Measurements from ENCODE around the gene BRICD5. TPM values are rescaled to one million over a fixed set of nuclear protein-coding genes. Genes with fewer than 3 reads are reported as not detected.
"Not testable (repeated sequence)": the region's sequence is repeated elsewhere in the genome, so short reads cannot be mapped to it uniquely, and the experiment has no call there.

Gene BRICD5
- total and polyA plus RNA-seq, 7 donors, result 1.8 to 21.3 (median 4.8) TPM; not detected in 2

DNA sequence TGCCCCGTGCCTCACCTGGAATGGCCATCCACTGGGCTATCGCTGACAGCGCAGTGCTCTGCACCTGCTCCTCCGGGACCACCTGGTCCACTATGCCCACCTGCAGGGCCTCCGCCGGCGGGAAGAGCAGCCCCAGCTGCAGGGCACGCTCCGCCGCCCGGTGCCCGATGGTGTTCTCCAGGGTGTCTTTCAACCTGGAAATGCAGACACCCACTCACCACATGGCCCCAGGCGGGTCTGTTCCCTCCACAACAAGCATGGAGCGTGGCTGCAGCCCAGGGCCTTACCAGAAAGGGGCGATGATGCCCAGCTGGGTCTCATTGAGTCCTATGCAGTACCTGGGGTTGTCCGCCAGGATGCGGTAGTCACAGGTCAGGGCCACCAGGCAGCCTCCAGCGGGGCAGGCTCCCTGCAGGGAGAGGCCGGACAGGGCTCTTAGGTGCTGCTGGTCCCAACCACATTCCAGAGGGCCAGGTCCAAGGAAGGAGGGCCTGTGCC, 32.4 kb upstream of the BRICD5 start:
- H3K27me3 ChIP-seq, result peaks cover 0 to 3% (median 2%) of the 10 kb centered on the region in 3 donors
- no peaks in the 10 kb centered on the region for H3K9me3 ChIP-seq
- TF ChIP-seq, protein P1, sequence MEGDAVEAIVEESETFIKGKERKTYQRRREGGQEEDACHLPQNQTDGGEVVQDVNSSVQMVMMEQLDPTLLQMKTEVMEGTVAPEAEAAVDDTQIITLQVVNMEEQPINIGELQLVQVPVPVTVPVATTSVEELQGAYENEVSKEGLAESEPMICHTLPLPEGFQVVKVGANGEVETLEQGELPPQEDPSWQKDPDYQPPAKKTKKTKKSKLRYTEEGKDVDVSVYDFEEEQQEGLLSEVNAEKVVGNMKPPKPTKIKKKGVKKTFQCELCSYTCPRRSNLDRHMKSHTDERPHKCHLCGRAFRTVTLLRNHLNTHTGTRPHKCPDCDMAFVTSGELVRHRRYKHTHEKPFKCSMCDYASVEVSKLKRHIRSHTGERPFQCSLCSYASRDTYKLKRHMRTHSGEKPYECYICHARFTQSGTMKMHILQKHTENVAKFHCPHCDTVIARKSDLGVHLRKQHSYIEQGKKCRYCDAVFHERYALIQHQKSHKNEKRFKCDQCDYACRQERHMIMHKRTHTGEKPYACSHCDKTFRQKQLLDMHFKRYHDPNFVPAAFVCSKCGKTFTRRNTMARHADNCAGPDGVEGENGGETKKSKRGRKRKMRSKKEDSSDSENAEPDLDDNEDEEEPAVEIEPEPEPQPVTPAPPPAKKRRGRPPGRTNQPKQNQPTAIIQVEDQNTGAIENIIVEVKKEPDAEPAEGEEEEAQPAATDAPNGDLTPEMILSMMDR (IDR thresholded peaks at IDR 0.05), result no peak
- TF ChIP-seq POLR2A (IDR thresholded peaks at IDR 0.05) (no peak), EP300 (IDR thresholded peaks at IDR 0.05) (no peak), POLR2AphosphoS5 (IDR thresholded peaks at IDR 0.05) (no peak)
- no peak overlapping the region for H3K27ac ChIP-seq
- no peak overlapping the region for H3K4me3 ChIP-seq
- 94 to 97% methylated on average over 19 of the region's 19 CpGs for WGBS, 2 donors
- peaks cover 0 to 2% (median under 1%) of the 10 kb centered on the region in 4 donors for H3K4me1 ChIP-seq
- peaks cover 41 to 65% (median 50%) of the 10 kb centered on the region in 4 donors for H3K36me3 ChIP-seq
- intact Hi-C loops (cut with DNase I), result no loop called here
- DNase-seq, result no peak

DNA sequence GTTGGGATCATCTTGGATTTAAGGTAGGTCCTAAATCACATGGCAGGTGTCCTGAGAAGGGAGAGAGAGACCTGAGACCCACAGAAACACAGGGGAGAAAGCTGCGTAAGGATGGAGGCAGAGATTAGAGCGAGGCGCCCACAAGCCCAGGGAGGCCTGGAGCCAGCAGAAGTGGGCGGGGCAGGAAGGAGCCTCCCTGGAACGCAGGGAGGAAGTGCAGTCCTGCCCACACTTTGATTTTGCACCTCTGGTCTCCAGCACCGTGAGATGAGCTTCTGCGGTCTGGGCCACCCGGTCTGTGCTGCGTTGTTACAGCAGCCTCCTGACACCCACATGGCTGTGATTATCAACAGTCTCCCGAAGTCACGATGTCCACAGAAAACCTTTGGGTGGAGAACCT, 31.9 kb upstream of the BRICD5 start:
- Histone ChIP-seq H3K27ac (no peak overlapping the region), H3K36me3 (peaks cover 41 to 65% (median 50%) of the 10 kb centered on the region in 4 donors), H3K4me1 (peaks cover 0 to 7% (median 6%) of the 10 kb centered on the region in 4 donors), H3K9me3 (no peaks in the 10 kb centered on the region), H3K4me3 (no peak overlapping the region), H3K27me3 (peaks cover 3 to 8% (median 6%) of the 10 kb centered on the region in 3 donors)
- no peak for TF ChIP-seq EP300 (IDR thresholded peaks at IDR 0.05)
- no peak for TF ChIP-seq POLR2A (IDR thresholded peaks at IDR 0.05)
- TF ChIP-seq POLR2AphosphoS5 (IDR thresholded peaks at IDR 0.05), result no peak
- TF ChIP-seq, protein P1 (IDR thresholded peaks at IDR 0.05), result no peak
- DNase-seq, result no peak
- intact Hi-C loops (cut with DNase I), result no loop called here
- WGBS, 2 donors, result 65 to 86% methylated on average over 11 of the region's 11 CpGs

DNA sequence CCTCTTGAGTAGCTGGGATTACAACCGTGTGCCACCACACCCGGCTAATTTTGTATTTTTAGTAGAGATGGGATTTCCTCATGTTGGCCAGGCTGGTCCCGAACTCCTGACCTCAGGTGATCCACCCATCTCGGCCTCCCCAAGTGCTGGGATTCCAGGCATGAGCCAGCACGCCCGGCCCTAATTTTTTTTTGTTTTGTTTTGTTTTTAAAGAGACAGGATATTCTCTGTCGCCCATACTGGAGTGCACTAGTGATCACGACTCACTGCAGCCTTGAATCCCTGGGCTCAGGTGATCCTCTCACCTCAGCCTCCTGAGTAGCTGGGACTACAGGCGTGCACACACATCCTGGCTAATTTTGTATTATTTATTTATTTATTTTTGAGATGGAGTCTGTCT, 29.7 kb upstream of the BRICD5 start:
- intact Hi-C loops (cut with DNase I); H3K4me3 ChIP-seq; DNase-seq; H3K9me3 ChIP-seq; H3K27ac ChIP-seq: not testable (repeated sequence)
- Histone ChIP-seq H3K36me3 (peaks cover 37 to 58% (median 41%) of the 10 kb centered on the region in 4 donors), H3K27me3 (peaks cover 17 to 31% (median 26%) of the 10 kb centered on the region in 3 donors), H3K4me1 (peaks cover 0 to 27% (median 24%) of the 10 kb centered on the region in 4 donors)
- WGBS, 2 donors, result 66 to 82% methylated on average over 9 of the region's 9 CpGs

DNA sequence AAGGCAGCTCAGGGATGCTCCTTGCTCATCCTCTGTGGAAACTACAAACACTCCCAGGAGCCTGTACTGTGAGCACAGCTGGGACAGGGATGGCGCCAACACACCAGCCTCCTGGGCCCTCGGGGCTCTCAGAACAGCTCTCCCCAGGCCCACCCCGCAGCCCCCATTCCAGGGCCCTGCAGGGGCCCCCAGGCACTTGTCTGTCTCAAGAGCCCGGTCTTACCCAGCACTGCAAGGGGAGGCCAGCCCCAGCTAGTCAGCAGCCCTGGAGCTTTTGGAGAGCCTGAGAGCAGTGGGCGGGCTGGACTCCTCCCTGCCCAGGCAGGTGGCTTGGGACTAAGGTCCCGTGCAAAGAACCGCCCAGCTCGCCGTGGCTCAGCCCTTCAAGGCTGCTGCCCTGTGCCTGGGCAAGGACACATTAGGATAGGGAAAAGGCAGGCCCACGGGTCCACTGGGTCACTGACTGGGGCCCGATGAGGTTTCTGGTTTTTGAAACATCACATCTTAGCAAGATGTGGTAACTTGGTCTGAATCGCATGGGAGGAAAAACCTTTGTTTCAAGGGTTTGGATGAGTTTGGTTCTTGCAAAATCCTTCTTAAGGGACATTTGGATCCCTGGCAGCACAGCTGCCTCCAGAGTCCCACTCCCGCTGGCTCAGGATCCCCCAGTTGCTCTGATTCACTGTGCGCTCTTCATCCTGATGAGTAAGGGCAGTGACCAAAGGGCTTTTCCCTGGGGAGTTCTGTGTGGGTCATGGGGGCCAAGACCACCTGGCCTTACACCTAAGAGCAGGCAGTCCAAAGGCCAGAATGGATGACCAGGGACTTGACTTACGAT, 28.4 kb upstream of the BRICD5 start:
- H3K4me3 ChIP-seq, result no peak overlapping the region

More for the DNA sequence above, 28.4 kb upstream of the BRICD5 start:
- H3K9me3 ChIP-seq, result no peaks in the 10 kb centered on the region
- 46 to 79% methylated on average over 15 of the region's 15 CpGs for WGBS, 2 donors
- H3K27ac ChIP-seq, result no peak overlapping the region
- TF ChIP-seq POLR2A (IDR thresholded peaks at IDR 0.05) (no peak), POLR2AphosphoS5 (IDR thresholded peaks at IDR 0.05) (no peak), EP300 (IDR thresholded peaks at IDR 0.05) (no peak)
- TF ChIP-seq, protein P1 (IDR thresholded peaks at IDR 0.05), result no peak
- peaks cover 0 to 27% (median 24%) of the 10 kb centered on the region in 4 donors for H3K4me1 ChIP-seq
- H3K27me3 ChIP-seq, result peaks cover 17 to 42% (median 26%) of the 10 kb centered on the region in 3 donors
- no peak for DNase-seq
- intact Hi-C loops (cut with DNase I), result no loop called here
- H3K36me3 ChIP-seq, result peaks cover 38 to 58% (median 41%) of the 10 kb centered on the region in 4 donors

All from sigmoid colon (tissue), 7 donors.